ENCODE measurements around the gene PIEZO2.

DNA sequence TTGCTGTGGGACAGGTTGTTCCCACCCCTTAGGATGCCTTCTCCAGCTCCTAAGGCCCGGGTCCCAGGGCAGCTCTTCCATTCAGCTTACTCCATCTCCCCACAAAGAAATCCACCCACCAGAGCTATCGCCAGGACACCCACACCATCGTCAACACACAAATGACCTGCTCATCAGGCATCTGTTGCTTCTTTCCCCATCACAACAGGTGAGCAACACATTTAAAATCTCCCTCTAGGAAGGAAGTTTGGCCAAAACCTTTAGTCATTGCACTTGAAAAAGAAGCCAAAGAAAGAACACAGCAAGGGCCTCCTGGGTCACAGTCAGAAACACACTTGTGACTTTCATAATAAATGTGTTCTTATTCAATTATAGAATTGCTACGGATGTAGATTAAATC lies 289.0 kb downstream of the PIEZO2 start:
- no peak for TF ChIP-seq CTCF (optimal IDR thresholded peaks at IDR 0.05 in 1 of 3, IDR thresholded peaks at IDR 0.05 in 1 of 3, conservative IDR thresholded peaks at IDR 0.05 in 1 of 3; ENCODE audit: extremely low read depth in 1 of 3, insufficient read depth in 2 of 3, low read length in 3 of 3)
- TF ChIP-seq EZH2 (IDR thresholded peaks at IDR 0.05; ENCODE audit: low read length) = no peak

Data from keratinocyte (primary cell).